MM.1S (cell line): ENCODE data around the gene SOCS2.

Experiments
- DNase-seq: peaks from one replicate; pipeline ENCODE4 v3.0.0-alpha.2; 2015
- H2AFZ ChIP-seq: fragments of 300-600 bp; sonication (generic); 2 replicates; pipeline ENCODE4 v1.6.0; 2016; ENCODE audit warnings: antibody characterized with exemption, low read length
- H3F3A ChIP-seq: fragments of 300-600 bp; sonication (generic); 2 replicates; pipeline ENCODE4 v1.6.1; 2016; ENCODE audit warnings: mild to moderate bottlenecking, antibody characterized with exemption, low read length, moderate library complexity, mixed read lengths; ENCODE audit not compliant: insufficient read depth
- H3K27ac ChIP-seq: fragments of 300-600 bp; sonication (generic); 2 replicates; pipeline ENCODE4 v1.5.1; 2016; ENCODE audit warnings: mild to moderate bottlenecking, low read length
- H3K27me3 ChIP-seq: fragments of 300-600 bp; sonication (generic); replicated peaks from 2 replicates; pipeline ENCODE4 v1.6.0; 2016; ENCODE audit warnings: low read length; ENCODE audit not compliant: insufficient read depth
- H3K36me3 ChIP-seq: fragments of 300-600 bp; sonication (generic); replicated peaks from 2 replicates; pipeline ENCODE4 v1.6.1; 2016; ENCODE audit warnings: mild to moderate bottlenecking, low read length, mixed read lengths; ENCODE audit not compliant: insufficient read depth
- H3K4me1 ChIP-seq: fragments of 300-600 bp; sonication (generic); 2 replicates; pipeline ENCODE4 v1.6.1; 2016; ENCODE audit warnings: low read length, mixed read lengths
- H3K4me2 ChIP-seq: fragments of 300-600 bp; sonication (generic); 2 replicates; pipeline ENCODE4 v1.6.0; 2016; ENCODE audit warnings: low read depth, low read length
- H3K4me3 ChIP-seq: fragments of 300-600 bp; sonication (generic); 2 replicates; pipeline ENCODE4 v1.5.1; 2016; ENCODE audit warnings: low read length, mixed read lengths
- H3K79me2 ChIP-seq: fragments of 300-600 bp; sonication (generic); 2 replicates; pipeline ENCODE4 v1.6.1; 2016; ENCODE audit warnings: mixed run types, low read length, mixed read lengths
- H3K9ac ChIP-seq: fragments of 300-600 bp; sonication (generic); 2 replicates; pipeline ENCODE4 v1.6.1; 2016; ENCODE audit warnings: low read length, mixed read lengths
- H3K9me2 ChIP-seq: fragments of 300-600 bp; sonication (generic); replicated peaks from 2 replicates; pipeline ENCODE4 v1.6.1; 2016; ENCODE audit warnings: mild to moderate bottlenecking, low read length, mixed read lengths; ENCODE audit not compliant: insufficient read depth
- H3K9me3 ChIP-seq: fragments of 300-600 bp; sonication (generic); replicated peaks from 2 replicates; pipeline ENCODE4 v1.6.1; 2016; ENCODE audit warnings: mild to moderate bottlenecking, low read length, mixed read lengths; ENCODE audit not compliant: insufficient read depth
- H4K20me1 ChIP-seq: fragments of 300-600 bp; sonication (generic); 2 replicates; pipeline ENCODE4 v1.6.1; 2016; ENCODE audit warnings: mild to moderate bottlenecking, low read length, moderate library complexity, mixed read lengths; ENCODE audit not compliant: insufficient read depth
- EZH2 ChIP-seq: fragments of 300-600 bp; sonication (generic); optimal IDR thresholded peaks from 2 replicates; pipeline ENCODE3; 2017; ENCODE audit warnings: low read depth, mild to moderate bottlenecking, antibody characterized with exemption, low read length, mixed read lengths
- EZH2phosphoT487 ChIP-seq: fragments of 300-600 bp; sonication (generic); IDR thresholded peaks from 2 replicates; pipeline ENCODE4 v1.6.1; 2018; ENCODE audit warnings: antibody characterized with exemption, low read length
- TF ChIP-seq, protein P1 (sequence below): fragments of 300-600 bp; sonication (generic); IDR thresholded peaks from 2 replicates; pipeline ENCODE4 v1.5.1; 2016; ENCODE audit warnings: antibody characterized with exemption, low read length, mixed read lengths

The SOCS2 gene

DNA sequence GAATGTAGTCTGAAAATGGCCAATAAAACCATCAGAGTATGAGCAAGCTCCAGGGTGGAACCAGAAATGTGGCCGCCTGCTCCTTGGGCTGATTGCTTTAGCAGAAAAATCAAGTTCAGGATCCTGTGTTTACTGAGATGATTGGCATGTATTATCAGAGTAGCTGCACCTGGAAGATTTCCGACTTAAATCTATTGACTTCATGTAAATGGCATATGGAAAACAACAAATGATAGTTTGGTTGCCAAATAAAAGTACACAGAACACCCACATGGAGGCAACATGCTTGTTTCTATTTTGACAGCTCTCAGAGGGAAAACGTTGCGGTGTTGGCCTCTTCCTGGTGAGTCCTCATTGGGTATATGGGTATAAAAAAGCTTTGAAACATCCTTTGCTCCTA, 31.3 kb downstream of the SOCS2 start:
- TF ChIP-seq, protein P1, sequence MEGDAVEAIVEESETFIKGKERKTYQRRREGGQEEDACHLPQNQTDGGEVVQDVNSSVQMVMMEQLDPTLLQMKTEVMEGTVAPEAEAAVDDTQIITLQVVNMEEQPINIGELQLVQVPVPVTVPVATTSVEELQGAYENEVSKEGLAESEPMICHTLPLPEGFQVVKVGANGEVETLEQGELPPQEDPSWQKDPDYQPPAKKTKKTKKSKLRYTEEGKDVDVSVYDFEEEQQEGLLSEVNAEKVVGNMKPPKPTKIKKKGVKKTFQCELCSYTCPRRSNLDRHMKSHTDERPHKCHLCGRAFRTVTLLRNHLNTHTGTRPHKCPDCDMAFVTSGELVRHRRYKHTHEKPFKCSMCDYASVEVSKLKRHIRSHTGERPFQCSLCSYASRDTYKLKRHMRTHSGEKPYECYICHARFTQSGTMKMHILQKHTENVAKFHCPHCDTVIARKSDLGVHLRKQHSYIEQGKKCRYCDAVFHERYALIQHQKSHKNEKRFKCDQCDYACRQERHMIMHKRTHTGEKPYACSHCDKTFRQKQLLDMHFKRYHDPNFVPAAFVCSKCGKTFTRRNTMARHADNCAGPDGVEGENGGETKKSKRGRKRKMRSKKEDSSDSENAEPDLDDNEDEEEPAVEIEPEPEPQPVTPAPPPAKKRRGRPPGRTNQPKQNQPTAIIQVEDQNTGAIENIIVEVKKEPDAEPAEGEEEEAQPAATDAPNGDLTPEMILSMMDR = no peak
- TF ChIP-seq EZH2phosphoT487 = no peak
- Histone ChIP-seq H3K79me2 (no peaks in the 10 kb centered on the region), H3K9me2 (no peaks in the 10 kb centered on the region), H3K4me1 (no peaks in the 10 kb centered on the region), H3K27me3 (no peaks in the 10 kb centered on the region), H2AFZ (no peak overlapping the region), H3K36me3 (no peaks in the 10 kb centered on the region), H3K4me3 (no peak overlapping the region), H3K4me2 (no peak overlapping the region), H4K20me1 (no peaks in the 10 kb centered on the region), H3K9me3 (no peaks in the 10 kb centered on the region), H3K27ac (no peak overlapping the region), H3F3A (no peaks in the 10 kb centered on the region), H3K9ac (no peak overlapping the region)
- no peak for DNase-seq

- no peaks in the 10 kb centered on the region for H3K79me2 ChIP-seq
- H3K4me1 ChIP-seq = no peaks in the 10 kb centered on the region
- H3K9ac ChIP-seq = no peak overlapping the region
- TF ChIP-seq, protein P1 = no peak
- TF ChIP-seq EZH2 (no peak), EZH2phosphoT487 (no peak)
- H4K20me1 ChIP-seq = no peaks in the 10 kb centered on the region
- H3K27me3 ChIP-seq = no peaks in the 10 kb centered on the region
- H2AFZ ChIP-seq = no peak overlapping the region
- no peaks in the 10 kb centered on the region for H3K36me3 ChIP-seq
- H3K4me3 ChIP-seq = no peak overlapping the region
- H3K27ac ChIP-seq = no peak overlapping the region
- no peaks in the 10 kb centered on the region for H3F3A ChIP-seq
- no peak overlapping the region for H3K4me2 ChIP-seq
- H3K9me3 ChIP-seq = no peaks in the 10 kb centered on the region
- H3K9me2 ChIP-seq = no peaks in the 10 kb centered on the region
- no peak for DNase-seq
Measured at GRCh38 chr12:93608313-93608712, 35.8 kb downstream of the SOCS2 start.

DNA sequence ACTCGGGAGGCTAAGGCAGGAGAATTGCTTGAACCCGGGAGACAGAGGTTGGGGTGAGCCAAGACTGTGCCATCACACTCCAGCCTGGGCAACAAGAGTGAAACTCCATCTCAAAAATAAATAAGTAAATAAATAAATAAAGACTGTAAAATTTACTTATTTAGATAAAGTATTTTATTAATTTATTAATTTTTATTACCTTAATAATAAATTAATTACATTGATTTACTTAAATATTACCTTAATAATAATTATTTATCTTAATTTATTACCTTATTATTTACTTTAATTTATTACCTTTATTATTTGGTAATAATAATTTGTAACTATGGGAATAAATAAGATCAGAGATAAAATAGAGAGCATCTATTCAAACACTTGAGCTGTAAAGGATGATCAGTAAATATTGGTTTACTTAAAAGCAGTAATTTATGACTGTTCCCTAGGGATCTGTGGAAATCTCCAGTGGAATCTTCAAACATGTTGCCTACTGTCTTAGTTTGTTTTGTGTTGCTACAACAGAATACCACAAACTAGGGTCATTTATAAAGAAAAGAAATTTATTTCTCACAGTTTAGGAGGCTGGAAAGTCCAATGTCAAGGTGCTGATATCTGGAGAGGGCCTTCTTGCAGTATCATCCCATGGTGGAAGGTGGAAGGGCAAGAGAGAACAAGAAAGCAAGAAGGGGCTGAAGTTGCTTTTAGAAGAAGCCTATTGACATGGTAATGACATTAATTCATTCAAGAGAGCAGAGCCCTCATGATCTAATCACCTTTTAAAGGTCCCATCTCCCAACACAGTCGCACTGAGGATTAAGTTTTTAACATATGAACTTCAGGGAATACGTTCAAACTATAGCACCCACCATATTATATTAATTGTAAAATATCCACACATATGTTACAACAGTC, 37.1 kb downstream of the SOCS2 start:
- H3K9me3 ChIP-seq = no peaks in the 10 kb centered on the region
- H3K4me2 ChIP-seq = no peak overlapping the region
- no peak for DNase-seq
- no peaks in the 10 kb centered on the region for H3K79me2 ChIP-seq
- TF ChIP-seq, protein P1 = no peak
- TF ChIP-seq EZH2 (no peak), EZH2phosphoT487 (no peak)
- H3K27me3 ChIP-seq = no peaks in the 10 kb centered on the region
- H3K9ac ChIP-seq = no peak overlapping the region
- H3K9me2 ChIP-seq = no peaks in the 10 kb centered on the region
- H3K27ac ChIP-seq = no peak overlapping the region
- no peak overlapping the region for H3K4me3 ChIP-seq
- H2AFZ ChIP-seq = no peak overlapping the region
- H3K36me3 ChIP-seq = no peaks in the 10 kb centered on the region
- H4K20me1 ChIP-seq = no peaks in the 10 kb centered on the region
- no peaks in the 10 kb centered on the region for H3K4me1 ChIP-seq
- H3F3A ChIP-seq = no peaks in the 10 kb centered on the region
